ENCODE results near the gene NFATC2. TPM values are rescaled to one million over a fixed set of nuclear protein-coding genes. Genes with fewer than 3 reads are reported as not detected.

The NFATC2 gene
- total and polyA plus RNA-seq, 2 experiments from 2014 or later: 0.52 to 0.59 TPM

GRCh38 chr20:51420805-51421204 lies 121.7 kb downstream of the NFATC2 start:
- Mint-ChIP-seq H3K4me1 (peaks cover 28% of the 10 kb centered on the region), H3K9me3 (no peaks in the 10 kb centered on the region), H3K27me3 (ENCODE audit: insufficient read depth, low read depth, poor library complexity) (peaks cover 4% of the 10 kb centered on the region), H3K36me3 (ENCODE audit: low read depth) (no peaks in the 10 kb centered on the region), H3K4me3 (no peak overlapping the region), H3K27ac (no peak overlapping the region)
- Histone ChIP-seq H3K79me2 (replicated peaks; ENCODE audit: insufficient read depth) (no peaks in the 10 kb centered on the region), H3F3A (replicated peaks; ENCODE audit: low read depth) (no peaks in the 10 kb centered on the region), H2AFZ (no peak overlapping the region), H3K36me3 (ENCODE audit: insufficient read depth) (no peaks in the 10 kb centered on the region), H3K9me2 (ENCODE audit: insufficient read depth) (no peaks in the 10 kb centered on the region), H4K20me1 (replicated peaks; ENCODE audit: insufficient read depth) (no peaks in the 10 kb centered on the region), H3K4me3 (no peak overlapping the region), H3K27ac (ENCODE audit: low read depth) (no peak overlapping the region), H3K4me1 (ENCODE audit: insufficient read depth) (peaks cover 15% of the 10 kb centered on the region), H3K4me2 (no peak overlapping the region), H3K27me3 (ENCODE audit: insufficient read depth) (no peaks in the 10 kb centered on the region)
- DNase-seq (ENCODE audit: low spot score): no peak
- no peak for TF ChIP-seq ZNF331 (CRISPR knock-in tag; IDR thresholded peaks at IDR 0.05; ENCODE audit: low read depth)
- no peak for ATAC-seq

GRCh38 chr20:51420111-51420510 lies 122.4 kb downstream of the NFATC2 start:
- H3F3A ChIP-seq (replicated peaks; ENCODE audit: low read depth): no peaks in the 10 kb centered on the region
- no peaks in the 10 kb centered on the region for H3K36me3 ChIP-seq (ENCODE audit: insufficient read depth)
- Mint-ChIP-seq H3K4me1 (peaks cover 26% of the 10 kb centered on the region), H3K27me3 (ENCODE audit: insufficient read depth, low read depth, poor library complexity) (peaks cover 4% of the 10 kb centered on the region), H3K36me3 (ENCODE audit: low read depth) (no peaks in the 10 kb centered on the region), H3K9me3 (no peaks in the 10 kb centered on the region), H3K4me3 (no peak overlapping the region), H3K27ac (no peak overlapping the region)
- DNase-seq (ENCODE audit: low spot score) (no peak), ATAC-seq (no peak)
- H3K9me2 ChIP-seq (ENCODE audit: insufficient read depth): no peaks in the 10 kb centered on the region
- no peaks in the 10 kb centered on the region for H3K79me2 ChIP-seq (replicated peaks; ENCODE audit: insufficient read depth)
- H3K4me3 ChIP-seq: no peak overlapping the region
- H4K20me1 ChIP-seq (replicated peaks; ENCODE audit: insufficient read depth): no peaks in the 10 kb centered on the region
- H3K4me2 ChIP-seq: no peak overlapping the region
- peaks cover 10% of the 10 kb centered on the region for H3K4me1 ChIP-seq (ENCODE audit: insufficient read depth)
- H2AFZ ChIP-seq: no peak overlapping the region
- H3K27me3 ChIP-seq (ENCODE audit: insufficient read depth): no peaks in the 10 kb centered on the region
- no peak for TF ChIP-seq JUNB (IDR thresholded peaks at IDR 0.05; ENCODE audit: unreplicated experiment)
- H3K27ac ChIP-seq (ENCODE audit: low read depth): no peak overlapping the region

- peak overlapping the region; percentile 51; the same call in 1 of the 2 replicates for H3K27ac Mint-ChIP-seq
- no peaks in the 10 kb centered on the region for H3F3A ChIP-seq (replicated peaks; ENCODE audit: low read depth)
- H2AFZ ChIP-seq: no peak overlapping the region
- no peak for TF ChIP-seq ZNF462 (CRISPR knock-in tag; IDR thresholded peaks at IDR 0.05)
- TF ChIP-seq ETS1 (IDR thresholded peaks at IDR 0.05): no peak
- TF ChIP-seq CREB1 (CRISPR knock-in tag; IDR thresholded peaks at IDR 0.05; ENCODE audit: low read depth): no peak
- TF ChIP-seq ZNF331 (CRISPR knock-in tag; IDR thresholded peaks at IDR 0.05; ENCODE audit: low read depth): no peak
- no peaks in the 10 kb centered on the region for H3K79me2 ChIP-seq (replicated peaks; ENCODE audit: insufficient read depth)
- H3K36me3 Mint-ChIP-seq (ENCODE audit: low read depth): no peaks in the 10 kb centered on the region
- peaks cover 4% of the 10 kb centered on the region for H3K27me3 Mint-ChIP-seq (ENCODE audit: insufficient read depth, low read depth, poor library complexity)
- no peaks in the 10 kb centered on the region for H4K20me1 ChIP-seq (replicated peaks; ENCODE audit: insufficient read depth)
- H3K4me1 Mint-ChIP-seq: peaks cover 22% of the 10 kb centered on the region
- H3K27ac ChIP-seq (ENCODE audit: low read depth): no peak overlapping the region
- no peaks in the 10 kb centered on the region for H3K9me3 Mint-ChIP-seq
- H3K4me1 ChIP-seq (ENCODE audit: insufficient read depth): peaks cover 6% of the 10 kb centered on the region
- ATAC-seq (no peak), DNase-seq (ENCODE audit: low spot score) (no peak)
- no peaks in the 10 kb centered on the region for H3K36me3 ChIP-seq (ENCODE audit: insufficient read depth)
- no peak overlapping the region for H3K4me3 Mint-ChIP-seq
- no peaks in the 10 kb centered on the region for H3K9me2 ChIP-seq (ENCODE audit: insufficient read depth)
- no peaks in the 10 kb centered on the region for H3K27me3 ChIP-seq (ENCODE audit: insufficient read depth)
- no peak overlapping the region for H3K4me3 ChIP-seq
- H3K4me2 ChIP-seq: no peak overlapping the region
These were observed 122.9 kb downstream of the NFATC2 start for GRCh38 chr20:51419646-51420045.
